MM.1S (cell line): ENCODE data around the gene MTHFD1L.

ENCODE experiments used
- DNase-seq: peaks from one replicate; pipeline ENCODE4 v3.0.0-alpha.2; 2015
- H2AFZ ChIP-seq: fragments of 300-600 bp; sonication (generic); 2 replicates; pipeline ENCODE4 v1.6.0; 2016; ENCODE audit warnings: antibody characterized with exemption, low read length
- H3F3A ChIP-seq: fragments of 300-600 bp; sonication (generic); 2 replicates; pipeline ENCODE4 v1.6.1; 2016; ENCODE audit warnings: mild to moderate bottlenecking, antibody characterized with exemption, low read length, moderate library complexity, mixed read lengths; ENCODE audit not compliant: insufficient read depth
- H3K27ac ChIP-seq: fragments of 300-600 bp; sonication (generic); 2 replicates; pipeline ENCODE4 v1.5.1; 2016; ENCODE audit warnings: mild to moderate bottlenecking, low read length
- H3K27me3 ChIP-seq: fragments of 300-600 bp; sonication (generic); replicated peaks from 2 replicates; pipeline ENCODE4 v1.6.0; 2016; ENCODE audit warnings: low read length; ENCODE audit not compliant: insufficient read depth
- H3K36me3 ChIP-seq: fragments of 300-600 bp; sonication (generic); replicated peaks from 2 replicates; pipeline ENCODE4 v1.6.1; 2016; ENCODE audit warnings: mild to moderate bottlenecking, low read length, mixed read lengths; ENCODE audit not compliant: insufficient read depth
- H3K4me1 ChIP-seq: fragments of 300-600 bp; sonication (generic); 2 replicates; pipeline ENCODE4 v1.6.1; 2016; ENCODE audit warnings: low read length, mixed read lengths
- H3K4me2 ChIP-seq: fragments of 300-600 bp; sonication (generic); 2 replicates; pipeline ENCODE4 v1.6.0; 2016; ENCODE audit warnings: low read depth, low read length
- H3K4me3 ChIP-seq: fragments of 300-600 bp; sonication (generic); 2 replicates; pipeline ENCODE4 v1.5.1; 2016; ENCODE audit warnings: low read length, mixed read lengths
- H3K79me2 ChIP-seq: fragments of 300-600 bp; sonication (generic); 2 replicates; pipeline ENCODE4 v1.6.1; 2016; ENCODE audit warnings: mixed run types, low read length, mixed read lengths
- H3K9ac ChIP-seq: fragments of 300-600 bp; sonication (generic); 2 replicates; pipeline ENCODE4 v1.6.1; 2016; ENCODE audit warnings: low read length, mixed read lengths
- H3K9me2 ChIP-seq: fragments of 300-600 bp; sonication (generic); replicated peaks from 2 replicates; pipeline ENCODE4 v1.6.1; 2016; ENCODE audit warnings: mild to moderate bottlenecking, low read length, mixed read lengths; ENCODE audit not compliant: insufficient read depth
- H3K9me3 ChIP-seq: fragments of 300-600 bp; sonication (generic); replicated peaks from 2 replicates; pipeline ENCODE4 v1.6.1; 2016; ENCODE audit warnings: mild to moderate bottlenecking, low read length, mixed read lengths; ENCODE audit not compliant: insufficient read depth
- H4K20me1 ChIP-seq: fragments of 300-600 bp; sonication (generic); 2 replicates; pipeline ENCODE4 v1.6.1; 2016; ENCODE audit warnings: mild to moderate bottlenecking, low read length, moderate library complexity, mixed read lengths; ENCODE audit not compliant: insufficient read depth
- EZH2 ChIP-seq: fragments of 300-600 bp; sonication (generic); optimal IDR thresholded peaks from 2 replicates; pipeline ENCODE3; 2017; ENCODE audit warnings: low read depth, mild to moderate bottlenecking, antibody characterized with exemption, low read length, mixed read lengths
- EZH2phosphoT487 ChIP-seq: fragments of 300-600 bp; sonication (generic); IDR thresholded peaks from 2 replicates; pipeline ENCODE4 v1.6.1; 2018; ENCODE audit warnings: antibody characterized with exemption, low read length
- TF ChIP-seq, protein P1 (sequence below): fragments of 300-600 bp; sonication (generic); IDR thresholded peaks from 2 replicates; pipeline ENCODE4 v1.5.1; 2016; ENCODE audit warnings: antibody characterized with exemption, low read length, mixed read lengths

Gene MTHFD1L

DNA sequence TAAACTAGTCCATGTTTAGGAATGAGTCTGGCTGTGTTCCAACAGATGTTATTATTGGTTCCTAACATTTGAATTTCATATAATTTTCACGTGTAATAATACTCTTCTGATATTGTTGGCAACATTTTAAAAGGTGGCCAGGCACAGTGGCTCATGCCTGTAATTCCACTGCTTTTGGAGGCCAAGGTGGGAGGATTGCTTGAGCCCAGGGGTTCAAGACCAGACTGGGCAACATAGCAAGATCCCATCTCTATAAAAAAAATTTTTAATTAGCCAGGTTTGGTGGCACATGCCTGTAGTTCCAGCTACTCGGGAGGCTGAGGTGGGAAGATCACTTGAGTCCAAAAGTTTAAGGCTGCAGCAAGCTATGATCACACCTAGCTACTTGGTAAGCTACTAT lies 116.2 kb downstream of the MTHFD1L start:
- no peak overlapping the region for H3K4me2 ChIP-seq
- no peaks in the 10 kb centered on the region for H3K9me2 ChIP-seq
- H3K36me3 ChIP-seq: no peaks in the 10 kb centered on the region

DNA sequence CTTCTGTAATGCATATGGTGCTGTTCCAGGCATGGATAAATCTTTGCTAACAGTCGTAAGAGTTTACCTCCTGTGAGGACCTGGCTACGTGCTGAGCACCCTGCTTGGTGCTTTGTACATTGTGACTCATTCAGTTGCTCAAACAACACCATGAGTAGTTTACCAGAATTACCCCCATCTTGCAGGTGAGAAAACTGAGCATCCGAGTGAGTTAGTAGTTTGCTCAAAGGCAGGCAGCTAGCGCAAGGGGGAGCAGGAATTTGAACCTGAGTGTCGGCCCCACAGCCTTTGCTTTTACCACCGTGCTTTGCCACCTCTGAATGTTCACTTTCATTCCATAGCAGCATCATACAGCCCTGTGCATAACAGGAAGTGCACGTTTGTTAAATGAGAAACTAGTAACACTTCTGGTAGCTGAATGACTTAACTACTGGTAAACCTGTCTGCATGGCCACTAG lies 121.9 kb downstream of the MTHFD1L start:
- Histone ChIP-seq H3K27ac (no peak overlapping the region), H3K9me2 (no peaks in the 10 kb centered on the region), H3K9me3 (no peaks in the 10 kb centered on the region), H3K4me3 (no peak overlapping the region), H3F3A (no peaks in the 10 kb centered on the region), H3K36me3 (no peaks in the 10 kb centered on the region), H3K27me3 (no peaks in the 10 kb centered on the region), H3K4me1 (no peaks in the 10 kb centered on the region), H3K4me2 (no peak overlapping the region), H3K9ac (no peak overlapping the region), H4K20me1 (no peaks in the 10 kb centered on the region), H2AFZ (no peak overlapping the region), H3K79me2 (no peaks in the 10 kb centered on the region)
- TF ChIP-seq EZH2 (no peak), EZH2phosphoT487 (no peak)
- TF ChIP-seq, protein P1, sequence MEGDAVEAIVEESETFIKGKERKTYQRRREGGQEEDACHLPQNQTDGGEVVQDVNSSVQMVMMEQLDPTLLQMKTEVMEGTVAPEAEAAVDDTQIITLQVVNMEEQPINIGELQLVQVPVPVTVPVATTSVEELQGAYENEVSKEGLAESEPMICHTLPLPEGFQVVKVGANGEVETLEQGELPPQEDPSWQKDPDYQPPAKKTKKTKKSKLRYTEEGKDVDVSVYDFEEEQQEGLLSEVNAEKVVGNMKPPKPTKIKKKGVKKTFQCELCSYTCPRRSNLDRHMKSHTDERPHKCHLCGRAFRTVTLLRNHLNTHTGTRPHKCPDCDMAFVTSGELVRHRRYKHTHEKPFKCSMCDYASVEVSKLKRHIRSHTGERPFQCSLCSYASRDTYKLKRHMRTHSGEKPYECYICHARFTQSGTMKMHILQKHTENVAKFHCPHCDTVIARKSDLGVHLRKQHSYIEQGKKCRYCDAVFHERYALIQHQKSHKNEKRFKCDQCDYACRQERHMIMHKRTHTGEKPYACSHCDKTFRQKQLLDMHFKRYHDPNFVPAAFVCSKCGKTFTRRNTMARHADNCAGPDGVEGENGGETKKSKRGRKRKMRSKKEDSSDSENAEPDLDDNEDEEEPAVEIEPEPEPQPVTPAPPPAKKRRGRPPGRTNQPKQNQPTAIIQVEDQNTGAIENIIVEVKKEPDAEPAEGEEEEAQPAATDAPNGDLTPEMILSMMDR: no peak
- no peak for DNase-seq

More for the DNA sequence above, 116.2 kb downstream of the MTHFD1L start:
- H3K27ac ChIP-seq: no peak overlapping the region
- DNase-seq: no peak
- H3F3A ChIP-seq: no peaks in the 10 kb centered on the region
- H3K9ac ChIP-seq: no peak overlapping the region
- H3K9me3 ChIP-seq: no peaks in the 10 kb centered on the region
- TF ChIP-seq, protein P1: no peak
- TF ChIP-seq EZH2phosphoT487: no peak
- no peak for TF ChIP-seq EZH2
- no peak overlapping the region for H2AFZ ChIP-seq
- no peaks in the 10 kb centered on the region for H3K79me2 ChIP-seq
- no peak overlapping the region for H3K4me3 ChIP-seq
- no peaks in the 10 kb centered on the region for H3K27me3 ChIP-seq
- H4K20me1 ChIP-seq: no peaks in the 10 kb centered on the region
- no peaks in the 10 kb centered on the region for H3K4me1 ChIP-seq

DNA sequence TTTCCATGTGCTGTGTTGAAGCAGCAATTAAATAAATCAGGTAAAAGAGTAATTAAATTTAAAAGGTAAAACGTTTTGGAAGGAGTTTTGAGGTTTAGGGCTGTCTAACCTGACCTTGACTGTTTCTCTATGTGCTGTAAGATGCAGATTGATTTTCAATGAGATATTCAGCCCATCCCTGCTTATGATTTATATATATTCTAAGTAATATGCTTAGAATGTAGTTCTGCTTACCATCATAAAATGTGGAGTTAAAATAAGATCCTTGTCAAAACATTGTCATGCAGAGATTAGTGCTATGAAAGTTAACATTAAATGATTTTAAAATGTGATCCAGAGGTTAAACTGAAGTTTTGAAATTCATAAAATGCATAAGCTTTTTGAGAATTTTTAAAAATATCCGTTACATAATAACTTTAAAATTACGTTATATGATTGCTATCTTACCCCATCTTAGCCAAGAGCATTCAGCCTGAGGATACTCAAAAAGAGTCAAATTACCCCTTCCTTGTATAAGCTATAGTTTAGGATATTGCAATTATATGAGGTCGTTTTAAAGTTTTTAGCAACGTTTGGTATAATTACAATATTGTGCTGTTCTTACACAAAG lies 122.5 kb downstream of the MTHFD1L start:
- H3K4me3 ChIP-seq: no peak overlapping the region
- DNase-seq: no peak
- no peaks in the 10 kb centered on the region for H3F3A ChIP-seq
- no peaks in the 10 kb centered on the region for H3K79me2 ChIP-seq
- H2AFZ ChIP-seq: no peak overlapping the region
- H3K9me3 ChIP-seq: no peaks in the 10 kb centered on the region
- no peaks in the 10 kb centered on the region for H3K4me1 ChIP-seq
- no peaks in the 10 kb centered on the region for H3K27me3 ChIP-seq
- H3K27ac ChIP-seq: no peak overlapping the region
- no peaks in the 10 kb centered on the region for H3K36me3 ChIP-seq
- H3K4me2 ChIP-seq: no peak overlapping the region
- TF ChIP-seq, protein P1: no peak
- TF ChIP-seq EZH2phosphoT487: no peak
- no peak for TF ChIP-seq EZH2
- H3K9me2 ChIP-seq: no peaks in the 10 kb centered on the region
- no peak overlapping the region for H3K9ac ChIP-seq
- no peaks in the 10 kb centered on the region for H4K20me1 ChIP-seq
